ENCODE measurements around the gene GMNN.
"Not testable (repeated sequence)": the region's sequence is repeated elsewhere in the genome, so short reads cannot be mapped to it uniquely, and the experiment has no call there.

GMNN gene

GRCh38 chr6:24743265-24743943, 31.3 kb upstream of the GMNN start:
- TF ChIP-seq CTCF (IDR thresholded peaks at IDR 0.05; ENCODE audit: low read length, missing control alignments): no peak
- peak; percentile 98 for DNase-seq (ENCODE audit: low read depth)
- peak overlapping the region; percentile 34 for H3K4me3 ChIP-seq (replicated peaks; ENCODE audit: low read depth, low read length)

- TF ChIP-seq CTCF (IDR thresholded peaks at IDR 0.05; ENCODE audit: low read length, missing control alignments): no peak
- no peak for DNase-seq (ENCODE audit: low read depth)
- H3K4me3 ChIP-seq (replicated peaks; ENCODE audit: low read depth, low read length): no peak overlapping the region
Observed at GRCh38 chr6:24743944-24744335, 30.8 kb upstream of the GMNN start.

- H3K4me3 ChIP-seq (replicated peaks; ENCODE audit: low read depth, low read length): no peak overlapping the region
- no peak for DNase-seq (ENCODE audit: low read depth)
- TF ChIP-seq CTCF (IDR thresholded peaks at IDR 0.05; ENCODE audit: low read length, missing control alignments): no peak
Observed at GRCh38 chr6:24744911-24745310, 29.8 kb upstream of the GMNN start.

- H3K4me3 ChIP-seq (replicated peaks; ENCODE audit: low read depth, low read length): no peak overlapping the region
- no peak for TF ChIP-seq CTCF (IDR thresholded peaks at IDR 0.05; ENCODE audit: low read length, missing control alignments)
- no peak for DNase-seq (ENCODE audit: low read depth)
Observed at GRCh38 chr6:24749297-24749696, 25.4 kb upstream of the GMNN start.

GRCh38 chr6:24750878-24751277, 23.9 kb upstream of the GMNN start:
- H3K4me3 ChIP-seq (replicated peaks; ENCODE audit: low read depth, low read length); DNase-seq (ENCODE audit: low read depth): not testable (repeated sequence)

- H3K4me3 ChIP-seq (replicated peaks; ENCODE audit: low read depth, low read length): no peak overlapping the region
- DNase-seq (ENCODE audit: low read depth): no peak
- TF ChIP-seq CTCF (IDR thresholded peaks at IDR 0.05; ENCODE audit: low read length, missing control alignments): no peak
Observed at GRCh38 chr6:24752503-24752902, 22.2 kb upstream of the GMNN start.

- TF ChIP-seq CTCF (IDR thresholded peaks at IDR 0.05; ENCODE audit: low read length, missing control alignments): no peak
- no peak overlapping the region for H3K4me3 ChIP-seq (replicated peaks; ENCODE audit: low read depth, low read length)
- peak; percentile 22 for DNase-seq (ENCODE audit: low read depth)
Observed at GRCh38 chr6:24752917-24753492, 21.7 kb upstream of the GMNN start.
